Measurements from ENCODE around the gene ILKAP.
A peak's percentile ranks its signal among the peaks of the same experiment; 100 is the strongest.

Gene ILKAP

DNA sequence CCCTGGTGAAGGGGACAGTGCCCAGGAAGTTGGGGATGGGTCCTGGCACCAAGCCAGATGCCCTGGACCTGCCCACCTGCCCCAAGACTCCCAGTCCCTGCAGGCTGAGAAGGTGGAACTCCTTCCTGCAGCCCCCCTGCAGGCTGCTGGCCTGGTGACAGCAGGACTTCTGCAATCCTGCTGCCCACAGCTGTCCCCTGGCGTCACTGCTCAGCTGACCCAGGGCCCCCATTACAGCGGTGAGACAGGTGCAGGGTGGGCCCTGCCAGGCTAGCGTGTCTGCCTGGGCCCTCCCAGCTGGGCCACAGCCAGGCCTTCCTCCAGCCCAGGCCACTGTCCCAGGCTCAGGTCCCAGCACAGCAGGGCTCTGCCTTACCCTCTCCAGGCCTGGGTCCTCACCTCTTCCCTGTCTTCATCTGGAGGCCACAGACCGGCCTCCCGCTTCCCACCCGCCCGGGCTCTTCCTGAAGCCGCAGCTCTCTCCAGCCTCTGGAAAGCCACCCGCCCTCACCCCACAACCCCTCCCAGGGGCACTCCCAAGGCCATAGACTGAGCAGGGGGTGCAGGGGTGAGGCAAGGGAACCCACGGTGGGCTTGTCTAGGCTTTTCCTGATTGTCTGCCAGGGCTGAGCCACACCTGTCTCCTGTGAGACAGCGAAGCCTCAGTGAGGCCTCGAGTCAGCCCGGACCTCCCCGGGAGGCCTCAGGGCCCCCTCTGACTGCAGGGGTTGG is 53.5 kb downstream of the ILKAP start:
- no peak for DNase-seq

DNA sequence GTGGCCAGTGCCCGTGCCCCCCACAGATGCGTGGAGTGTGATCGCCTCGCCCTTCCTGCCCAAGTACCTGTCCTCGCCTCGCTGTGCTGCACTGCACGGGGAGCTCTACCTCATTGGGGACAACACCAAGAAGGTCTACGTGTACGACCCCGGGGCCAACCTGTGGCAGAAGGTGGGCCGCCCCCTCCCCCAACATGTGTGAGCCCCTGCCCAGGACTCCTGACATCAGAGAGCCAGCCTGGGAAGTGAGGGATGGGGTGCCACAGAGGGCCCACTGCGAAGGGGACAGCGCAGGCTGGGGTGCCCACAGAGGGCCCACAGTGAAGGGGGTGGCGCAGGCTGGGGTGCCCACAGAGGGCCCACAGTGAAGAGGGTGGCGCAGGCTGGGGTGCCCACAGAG is 54.5 kb downstream of the ILKAP start:
- DNase-seq: no peak

DNA sequence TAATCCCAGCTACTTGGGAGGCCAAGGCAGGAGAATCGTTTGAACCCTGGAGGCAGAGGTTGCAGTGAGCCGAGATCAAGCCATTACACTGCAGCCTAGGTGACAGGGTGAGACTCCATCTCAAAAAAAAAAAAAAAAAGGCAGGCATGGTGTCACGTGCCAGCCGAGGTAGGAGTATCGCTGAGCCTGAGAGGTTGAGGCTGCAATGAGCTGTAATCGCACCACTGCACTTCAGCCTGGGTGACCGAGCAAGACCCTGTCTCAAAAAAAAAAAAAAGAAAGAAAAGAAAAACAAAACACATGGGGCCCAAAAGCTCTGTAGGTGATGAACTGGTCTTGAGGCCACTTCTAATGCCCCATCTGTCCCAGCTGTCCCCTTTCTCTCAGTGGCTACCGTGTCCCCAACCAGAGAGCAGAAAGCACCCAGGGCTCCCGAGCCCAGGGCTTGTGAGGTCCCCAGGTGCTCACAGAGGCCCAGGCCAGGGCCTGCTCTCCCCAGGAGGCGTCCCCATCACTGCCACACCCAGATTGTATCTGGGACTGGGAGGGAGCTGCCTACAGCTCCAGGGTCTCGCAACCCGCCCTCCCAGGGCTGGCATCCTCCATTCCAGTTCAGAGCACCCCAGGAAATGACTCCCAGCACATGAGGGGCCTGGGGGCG is 56.5 kb downstream of the ILKAP start:
- DNase-seq: no peak

DNA sequence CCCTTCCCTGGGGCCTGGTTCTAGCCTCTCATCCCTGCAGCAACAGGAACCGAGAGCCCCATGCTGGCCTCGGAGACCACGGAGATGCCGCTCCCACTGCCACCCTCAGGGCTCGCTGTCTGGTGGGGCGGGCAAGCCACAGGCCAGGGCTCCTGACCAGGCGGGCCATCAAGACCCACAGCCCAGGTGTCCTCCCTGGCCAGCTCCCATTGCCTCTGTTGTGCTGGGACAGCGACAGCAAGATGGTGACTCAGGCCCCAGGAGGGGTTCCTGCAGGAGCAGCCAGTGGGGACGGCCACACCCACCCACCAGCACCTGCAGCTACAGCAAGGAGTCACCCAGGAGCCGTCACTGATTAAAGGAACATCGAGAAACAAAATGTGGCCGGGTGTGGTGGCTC is 57.6 kb downstream of the ILKAP start:
- DNase-seq: no peak

DNA sequence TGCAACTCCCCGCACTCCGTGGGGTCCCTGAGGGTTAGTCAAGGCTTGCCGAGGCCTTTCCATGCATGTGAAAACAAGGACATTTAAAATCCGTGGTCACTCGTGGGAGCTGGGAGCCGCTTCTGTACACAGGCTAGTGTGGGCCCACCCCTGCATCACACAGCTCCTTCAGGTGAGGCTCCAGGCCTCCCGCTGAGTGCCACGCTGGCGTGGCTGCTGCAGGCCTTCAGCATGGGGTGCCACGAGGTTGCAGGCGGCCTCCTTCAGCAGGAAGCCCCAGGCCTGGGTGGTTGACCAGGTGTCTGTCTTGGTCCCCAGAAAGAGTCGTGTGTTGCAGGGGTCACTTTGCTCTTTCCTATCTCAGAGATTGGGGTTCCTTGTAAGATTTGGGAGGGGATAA is 58.4 kb downstream of the ILKAP start:
- no peak for DNase-seq

DNA sequence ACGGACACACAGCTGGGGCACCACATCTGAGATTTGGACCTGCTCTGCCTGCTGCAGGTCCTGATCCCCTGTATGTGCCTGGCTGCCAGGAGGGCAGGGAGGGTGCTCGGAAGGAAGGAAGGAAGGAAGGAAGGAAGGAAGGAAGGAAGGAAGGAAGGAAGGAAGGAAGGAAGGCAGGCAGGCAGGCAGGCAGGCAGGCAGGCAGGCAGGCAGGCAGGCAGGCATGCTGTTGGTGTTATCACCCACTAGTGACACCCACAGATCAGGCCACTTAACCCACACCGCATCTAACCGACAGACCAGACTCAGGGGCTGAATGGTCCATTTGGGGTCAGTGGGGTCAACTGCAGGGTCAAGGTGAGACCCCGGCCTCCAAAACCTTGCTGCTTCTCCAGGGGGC is 59.2 kb downstream of the ILKAP start:
- no peak for DNase-seq

DNA sequence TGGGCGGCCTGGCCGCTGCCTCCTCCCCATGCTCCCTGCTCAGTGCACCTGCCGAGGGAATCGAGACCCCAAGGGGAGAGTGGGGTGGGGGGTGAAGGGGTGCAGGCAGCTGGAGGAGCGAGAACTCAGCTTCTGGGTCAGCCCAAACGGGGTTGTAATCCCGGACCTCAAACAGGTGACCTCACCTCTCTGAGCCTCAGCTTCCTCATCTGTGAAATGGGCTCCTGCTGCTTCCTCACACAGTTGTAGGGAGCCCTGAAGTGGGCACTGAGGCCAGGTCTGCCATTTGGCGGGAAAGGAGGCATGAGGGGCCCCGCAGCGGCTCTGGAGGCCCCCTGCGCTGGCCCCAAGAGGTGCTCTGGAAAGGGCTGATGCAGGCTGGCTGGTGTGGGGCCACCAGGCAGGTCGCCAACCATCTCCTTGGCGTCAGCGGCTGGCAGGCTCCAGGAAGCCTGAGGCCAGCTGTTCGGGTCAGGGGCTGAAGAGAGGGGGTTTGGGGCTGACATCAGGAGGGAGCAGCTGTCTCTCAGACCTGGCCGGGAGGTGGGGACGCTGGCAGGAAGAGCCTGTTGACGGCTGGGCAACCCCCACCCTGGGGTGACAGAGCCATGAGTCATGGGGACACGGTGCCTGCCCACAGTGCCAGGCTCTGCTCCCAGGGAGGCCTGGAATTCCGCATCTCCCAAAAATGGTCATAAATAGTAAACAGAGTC is 60.1 kb downstream of the ILKAP start:
- DNase-seq: no peak

DNA sequence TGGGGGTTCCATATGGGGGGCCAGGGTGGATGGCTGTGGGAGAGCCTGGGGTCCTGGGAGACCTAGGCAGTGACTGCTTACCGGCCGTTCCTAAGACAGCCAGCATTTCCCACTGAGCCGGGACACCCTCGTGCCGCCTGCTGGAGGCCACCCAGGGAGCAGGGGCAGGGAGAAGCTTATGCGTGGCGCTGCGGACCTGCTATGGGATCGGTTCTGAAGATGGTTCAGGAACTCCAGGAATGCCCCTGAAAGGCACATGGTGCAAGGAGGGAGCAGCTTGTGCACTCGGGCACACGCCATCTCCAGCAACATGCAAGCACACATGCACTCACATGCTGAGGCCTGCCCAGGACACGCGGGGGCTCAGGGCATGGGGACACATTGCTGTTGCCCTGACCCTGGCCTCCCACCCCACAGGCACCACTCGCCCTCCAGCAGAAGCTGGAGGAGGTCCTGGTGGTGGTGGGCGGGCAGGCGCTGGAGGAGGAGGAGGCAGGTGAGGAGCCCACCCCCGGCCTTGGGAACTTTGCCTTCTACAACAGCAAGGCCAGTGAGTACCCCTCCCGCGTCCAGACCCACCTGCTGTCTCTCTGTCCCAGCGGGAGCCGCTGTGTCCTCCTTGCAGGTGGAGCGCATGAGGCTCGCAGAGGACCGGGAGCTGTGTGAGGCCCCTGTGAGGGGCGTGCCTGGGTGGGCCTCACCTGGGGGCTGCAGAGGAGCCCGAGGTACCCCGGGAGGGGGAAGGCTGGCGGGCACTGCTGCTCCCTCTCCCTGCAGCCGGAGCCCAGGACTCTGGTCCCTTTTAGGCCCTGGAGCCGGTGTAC is 60.9 kb downstream of the ILKAP start:
- no peak for DNase-seq

DNA sequence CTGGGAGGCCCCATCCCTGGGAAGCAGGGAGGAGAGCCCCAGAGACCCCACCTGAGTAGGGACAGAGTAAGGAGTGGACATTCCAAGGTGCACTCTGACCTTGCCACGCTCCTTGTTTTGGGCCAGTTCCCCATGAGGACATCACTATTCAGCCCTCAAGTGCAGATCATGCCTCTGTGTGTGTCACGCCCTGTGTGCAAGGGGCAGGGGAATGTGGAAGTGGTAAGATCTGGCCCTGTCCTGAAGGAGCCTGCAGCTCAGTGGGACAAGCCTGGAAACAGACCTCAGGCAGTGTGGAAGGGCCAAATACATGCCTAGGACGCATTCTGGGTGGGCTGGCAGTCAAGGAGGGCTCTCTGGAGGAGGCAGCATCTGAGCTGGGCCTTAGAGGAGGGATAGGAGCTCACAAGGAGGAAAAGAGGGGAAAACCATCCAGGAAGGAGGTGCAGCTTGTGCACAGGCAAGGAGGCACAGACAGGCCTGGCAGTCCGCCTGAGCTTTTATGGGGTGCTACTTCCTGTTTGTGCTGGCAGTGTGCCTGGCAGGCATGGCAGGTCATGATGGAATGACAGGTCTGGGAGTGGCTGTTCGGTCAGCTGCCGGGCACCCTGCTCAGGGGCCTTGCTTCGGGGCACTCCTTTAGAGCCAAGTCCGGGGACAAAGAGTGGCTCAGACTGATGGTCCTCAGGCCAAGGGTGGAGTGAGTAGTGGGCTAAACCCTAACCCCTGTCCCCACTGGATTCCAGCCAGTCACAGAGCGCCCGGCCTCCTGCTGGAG is 61.8 kb downstream of the ILKAP start:
- no peak for DNase-seq

DNA sequence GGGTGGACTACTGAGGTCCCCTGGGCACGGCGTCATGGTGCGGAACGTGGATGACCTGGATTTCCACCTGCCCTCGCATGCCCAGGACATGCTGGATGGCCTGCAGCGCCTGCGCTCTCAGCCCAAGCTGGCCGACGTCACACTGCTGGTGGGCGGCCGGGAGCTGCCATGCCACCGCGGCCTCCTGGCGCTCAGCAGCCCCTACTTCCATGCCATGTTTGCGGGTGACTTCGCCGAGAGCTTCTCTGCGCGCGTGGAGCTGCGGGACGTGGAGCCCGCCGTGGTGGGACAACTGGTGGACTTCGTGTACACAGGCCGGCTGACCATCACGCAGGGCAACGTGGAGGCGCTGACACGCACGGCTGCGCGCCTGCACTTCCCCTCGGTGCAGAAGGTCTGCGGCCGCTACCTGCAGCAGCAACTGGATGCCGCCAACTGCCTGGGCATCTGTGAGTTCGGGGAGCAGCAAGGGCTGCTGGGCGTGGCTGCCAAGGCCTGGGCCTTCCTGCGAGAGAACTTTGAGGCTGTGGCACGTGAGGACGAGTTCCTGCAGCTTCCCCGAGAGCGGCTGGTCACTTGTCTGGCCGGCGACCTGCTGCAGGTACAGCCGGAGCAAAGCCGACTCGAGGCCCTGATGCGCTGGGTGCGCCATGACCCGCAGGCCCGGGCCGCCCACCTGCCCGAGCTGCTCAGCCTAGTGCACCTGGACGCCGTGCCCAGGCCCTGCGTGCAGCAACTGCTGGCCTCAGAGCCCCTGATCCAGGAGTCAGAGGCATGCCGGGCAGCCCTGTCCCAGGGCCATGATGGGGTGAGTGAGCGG is 62.6 kb downstream of the ILKAP start:
- no peak for DNase-seq

DNA sequence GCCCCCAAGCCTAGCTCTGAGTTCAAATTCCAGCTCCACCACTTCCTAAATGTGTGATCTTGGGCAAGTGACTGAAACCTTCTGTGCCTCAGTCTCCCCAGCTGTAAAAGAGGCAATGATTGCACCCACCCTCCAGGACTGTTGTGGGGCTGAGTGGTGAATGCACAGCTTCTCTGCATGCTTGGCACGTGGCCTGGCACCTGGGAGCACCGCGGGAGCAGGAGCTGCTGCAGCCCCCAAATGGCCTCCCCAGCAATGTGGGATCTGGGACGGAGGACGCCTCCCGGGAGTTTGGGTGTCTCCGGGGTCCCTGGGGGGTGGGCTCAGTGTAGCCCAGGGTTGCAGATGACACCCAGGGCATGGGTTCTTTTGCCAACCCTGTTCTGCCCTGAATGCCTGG is 63.5 kb downstream of the ILKAP start:
- no peak for DNase-seq

DNA sequence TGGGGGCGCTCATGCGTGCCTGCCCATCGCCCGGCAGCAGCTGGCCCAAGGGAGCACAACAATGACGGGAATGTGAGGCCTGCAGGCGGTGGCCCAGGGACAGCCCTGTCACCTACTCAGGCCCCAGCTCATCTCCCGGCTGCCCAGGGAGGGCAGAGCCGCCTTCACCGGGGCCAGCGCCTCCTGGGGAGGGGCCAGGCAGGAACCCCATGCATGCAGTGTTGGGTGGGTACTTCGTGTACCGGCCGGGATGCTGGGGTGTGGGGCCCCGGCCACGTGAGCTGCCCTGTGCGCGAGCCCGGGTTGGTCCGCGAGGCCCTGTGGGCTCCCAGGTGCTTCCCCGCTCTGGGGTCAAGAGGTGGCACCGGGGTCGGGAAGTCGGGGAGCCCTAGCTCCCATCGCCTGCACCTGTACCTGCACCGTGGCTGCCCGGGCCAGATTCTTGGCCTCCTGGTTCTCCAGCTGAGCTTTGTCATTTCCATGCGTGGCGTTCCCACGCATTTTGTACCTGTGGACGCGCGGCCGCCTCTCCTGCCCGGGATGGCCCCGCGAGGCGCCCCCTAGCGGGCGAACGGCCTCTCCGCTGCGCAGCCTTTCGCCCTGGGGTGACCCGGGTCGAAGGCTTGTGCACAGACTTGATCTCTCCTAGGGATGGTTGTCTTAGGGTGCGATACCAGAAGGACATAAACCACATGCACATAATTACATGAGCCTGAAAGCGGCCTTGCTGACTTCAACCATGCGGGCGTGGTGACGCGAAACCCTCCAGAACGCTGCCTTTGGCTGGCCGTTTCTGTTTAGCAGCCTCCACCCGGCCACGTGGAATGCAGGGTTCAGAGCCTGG is 64.1 kb downstream of the ILKAP start:
- peak; percentile 22 for DNase-seq

DNA sequence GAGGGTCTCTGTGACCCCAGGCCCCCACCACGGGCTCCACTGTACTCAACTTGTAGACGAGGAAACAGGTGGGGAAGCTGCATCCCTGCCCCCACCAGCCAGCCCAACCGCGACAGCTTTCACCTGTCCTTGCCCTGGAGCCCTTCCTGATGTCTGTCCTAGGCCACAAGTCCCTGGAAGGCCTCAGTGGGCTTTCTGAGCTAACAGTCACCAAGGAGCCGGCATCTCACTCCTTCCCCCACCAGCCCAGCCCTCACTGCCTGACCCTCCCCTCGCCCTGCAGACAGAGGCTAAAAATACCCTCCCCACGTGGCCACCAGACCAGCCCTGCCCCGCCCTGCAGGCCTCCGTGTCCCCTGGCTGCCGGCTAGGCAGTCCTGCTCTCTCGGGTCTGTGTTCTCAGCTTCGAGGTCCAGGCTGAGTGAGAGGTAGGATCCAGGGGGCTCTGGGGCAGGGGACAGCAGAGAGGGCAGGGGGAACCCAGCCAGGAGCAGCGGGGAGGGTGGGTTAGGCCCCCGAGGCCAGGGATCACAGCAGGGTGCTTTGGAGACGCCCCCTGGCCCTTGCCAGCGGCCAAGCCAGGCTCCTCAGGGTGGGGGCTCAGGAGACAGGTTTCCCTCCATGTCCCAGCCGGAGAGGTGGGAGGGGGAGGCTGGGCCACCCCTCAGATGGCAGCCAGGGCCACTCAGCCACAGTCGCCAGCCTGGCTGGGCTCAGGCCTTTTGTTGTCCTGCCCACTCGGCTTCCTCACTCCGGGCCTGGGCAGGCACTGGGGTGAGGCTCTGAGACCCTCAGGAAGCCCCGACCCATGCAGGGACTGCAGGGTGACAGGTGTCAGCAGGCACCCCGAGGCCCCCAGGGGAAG is 64.9 kb downstream of the ILKAP start, which contains the start of gene KLHL30:
Gene KLHL30 (plus strand): TSS at position 338 of the 865 bp plus-strand sequence. CDS start 2,087 bp downstream, outside the sequence.
- DNase-seq: no peak

DNA sequence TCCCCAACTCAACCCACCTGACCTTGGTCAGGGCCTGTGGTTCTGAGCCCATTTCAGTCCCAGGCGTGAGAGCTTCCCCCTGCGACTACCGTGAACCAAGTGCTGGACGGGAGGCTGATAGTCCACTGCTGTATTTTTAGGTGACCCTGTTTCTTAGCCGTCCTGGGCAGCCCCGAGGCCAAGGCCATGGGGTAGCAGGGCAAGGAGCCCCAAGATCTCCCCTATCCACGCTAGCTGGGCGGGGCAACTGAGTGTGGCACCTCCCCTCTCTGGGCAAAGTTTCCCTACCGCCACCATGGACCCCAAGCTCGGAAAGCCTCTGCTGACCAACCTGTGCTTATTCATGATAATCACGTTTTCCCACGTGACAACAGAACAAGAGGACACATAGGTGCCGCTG is 65.6 kb downstream of the ILKAP start:
- DNase-seq: no peak

DNA sequence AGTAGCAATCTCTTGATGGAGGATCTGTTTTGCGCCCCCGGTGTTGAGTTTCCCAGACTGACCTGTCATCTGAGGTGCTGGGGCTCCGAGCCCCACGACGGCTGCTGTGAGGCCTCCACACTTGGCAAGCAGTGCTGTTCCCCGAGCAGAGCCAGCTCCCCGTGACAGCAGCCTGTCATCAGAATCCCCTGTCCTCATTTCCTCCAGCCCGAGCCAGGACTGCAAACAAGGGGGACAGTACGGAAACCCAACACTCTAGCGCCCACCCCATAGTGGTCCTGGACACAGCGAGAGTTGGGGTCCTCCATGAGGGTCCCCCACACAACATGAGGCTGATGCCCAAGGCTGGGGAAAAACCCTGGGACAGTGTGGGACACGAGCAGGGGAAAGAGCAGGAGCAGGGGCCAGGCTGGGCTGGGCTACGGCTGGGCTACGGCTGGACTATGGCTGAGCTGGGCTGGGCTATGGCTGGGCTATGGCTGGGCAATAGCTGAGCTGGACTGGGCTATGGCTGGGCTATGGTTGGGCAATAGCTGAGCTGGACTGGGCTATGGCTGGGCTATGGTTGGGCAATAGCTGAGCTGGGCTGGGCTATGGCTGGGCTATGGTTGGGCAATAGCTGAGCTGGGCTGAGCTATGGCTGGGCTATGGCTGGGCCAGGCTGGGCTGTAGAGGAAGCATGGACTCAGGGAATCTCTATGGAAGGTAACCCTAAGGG is 66.5 kb downstream of the ILKAP start:
- DNase-seq: no peak

DNA sequence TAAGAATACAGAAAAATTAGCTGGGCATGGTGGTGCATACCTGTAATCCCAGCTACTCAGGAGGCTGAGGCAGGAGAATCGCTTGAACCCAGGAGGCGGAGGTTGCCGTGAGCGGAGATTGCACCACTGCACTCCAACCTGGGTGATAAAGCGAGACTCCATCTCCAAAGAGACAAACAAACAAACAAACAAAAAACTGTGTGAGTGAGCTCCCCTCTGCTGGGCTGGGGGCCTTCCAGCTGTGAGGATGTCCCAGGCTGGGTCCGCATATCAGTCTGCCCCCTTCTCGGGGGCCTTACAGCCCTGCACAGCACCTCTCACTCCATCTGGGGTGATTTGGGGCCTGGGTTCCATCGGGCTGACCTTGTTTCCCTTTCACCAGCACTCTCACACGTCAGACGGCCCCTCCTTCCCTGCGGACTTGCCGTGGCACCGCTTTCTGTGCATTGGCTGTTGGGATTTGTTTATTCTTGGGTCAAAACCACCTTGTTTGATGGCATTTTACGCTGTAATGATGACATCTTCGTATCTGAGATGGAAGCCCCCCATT is 67.8 kb downstream of the ILKAP start:
- DNase-seq: no peak

DNA sequence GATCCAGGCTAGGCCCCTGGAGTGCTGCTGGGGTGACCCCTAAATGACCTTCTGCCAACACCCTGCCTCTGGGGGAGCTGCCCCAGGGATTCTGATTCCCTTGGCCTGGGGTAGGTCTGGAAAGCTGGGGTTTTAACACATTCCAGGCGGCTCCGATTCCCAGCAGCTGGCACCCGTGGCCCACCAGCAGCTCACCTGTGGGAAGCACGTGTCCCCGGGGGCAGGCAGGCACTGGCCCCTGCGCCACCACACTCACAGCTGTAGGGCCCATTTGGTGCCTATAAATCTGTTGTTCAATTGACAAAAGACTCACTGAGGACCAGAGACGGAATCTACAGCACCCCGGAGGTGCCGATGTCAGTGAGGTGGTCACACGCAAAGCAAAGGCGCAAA is 69.1 kb downstream of the ILKAP start:
- no peak for DNase-seq

Data from T-helper 9 cell (primary cell).